Measurements from ENCODE around the gene TMEM273. TPM values are rescaled to one million over a fixed set of nuclear protein-coding genes. Genes with fewer than 3 reads are reported as not detected.

Gene TMEM273, protein sequence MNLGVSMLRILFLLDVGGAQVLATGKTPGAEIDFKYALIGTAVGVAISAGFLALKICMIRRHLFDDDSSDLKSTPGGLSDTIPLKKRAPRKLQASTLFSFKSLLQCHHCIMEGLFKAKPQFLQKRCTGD
- 1 to 10 TPM; 2.0 to 4.0 TPM for total RNA-seq

- DNase-seq (ENCODE audit: low spot score in 2 of 2), result no peak
- no peaks in the 10 kb centered on the region for H3K9me3 Mint-ChIP-seq
- peak within 1 kb of the TSS in 1 of 2 donors; percentile 39 for H3K27ac Mint-ChIP-seq
- peaks cover 0 to 7% of the 10 kb centered on the region in 2 donors for H3K36me3 Mint-ChIP-seq
- peak in 1 of 2 donors; percentile 59 for ATAC-seq
These were observed at the start of gene TMEM273 for GRCh38 chr10:49187950-49188761. TMEM273 (minus strand) TSS chr10:49188391; CDS start chr10:49188336, 55 bp downstream.

DNA sequence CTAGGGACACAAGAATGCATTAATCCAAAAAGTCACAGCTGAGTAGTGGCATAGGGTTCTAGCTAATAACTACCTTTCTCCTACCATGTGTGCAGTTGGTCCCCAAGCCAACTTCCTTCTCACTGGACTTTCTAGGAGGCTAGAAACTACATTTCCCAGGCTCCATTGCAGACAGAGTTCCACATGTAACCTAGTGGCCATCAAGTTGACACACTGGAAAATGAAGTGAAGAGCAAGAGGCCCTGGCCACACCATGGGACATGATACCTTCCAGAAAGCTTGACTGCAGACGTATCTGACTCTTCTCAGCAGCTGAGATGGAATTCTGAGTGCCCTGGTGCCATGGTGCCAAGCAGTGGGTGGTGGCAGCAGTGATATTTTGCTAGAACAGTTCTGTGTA, 49.8 kb upstream of the TMEM273 start:
- no peak for ATAC-seq
- H3K9me3 Mint-ChIP-seq, result no peaks in the 10 kb centered on the region

GRCh38 chr10:49235392-49235791, 47.2 kb upstream of the TMEM273 start:
- no peak overlapping the region for H3K27ac Mint-ChIP-seq
- ATAC-seq (no peak), DNase-seq (ENCODE audit: low spot score in 2 of 2) (no peak)
- H3K36me3 Mint-ChIP-seq, result no peaks in the 10 kb centered on the region
- no peaks in the 10 kb centered on the region for H3K9me3 Mint-ChIP-seq

More for the DNA sequence above, 49.8 kb upstream of the TMEM273 start:
- Mint-ChIP-seq H3K36me3 (no peaks in the 10 kb centered on the region), H3K27ac (no peak overlapping the region)
- no peak for DNase-seq (ENCODE audit: low spot score in 2 of 2)

- H3K36me3 Mint-ChIP-seq, result no peaks in the 10 kb centered on the region
- no peaks in the 10 kb centered on the region for H3K9me3 Mint-ChIP-seq
- DNase-seq (ENCODE audit: low spot score in 2 of 2) (no peak), ATAC-seq (no peak)
- H3K27ac Mint-ChIP-seq, result no peak overlapping the region
These were observed 43.1 kb upstream of the TMEM273 start for GRCh38 chr10:49231086-49231820.

- Mint-ChIP-seq H3K9me3 (no peaks in the 10 kb centered on the region), H3K36me3 (no peaks in the 10 kb centered on the region), H3K27ac (no peak overlapping the region)
- no peak for DNase-seq (ENCODE audit: low spot score in 2 of 2)
- ATAC-seq, result no peak
These were observed 41.8 kb upstream of the TMEM273 start for GRCh38 chr10:49230004-49230403.

GRCh38 chr10:49228677-49229076, 40.5 kb upstream of the TMEM273 start:
- Mint-ChIP-seq H3K27ac (no peak overlapping the region), H3K9me3 (peaks cover 0 to 3% of the 10 kb centered on the region in 2 donors), H3K36me3 (no peaks in the 10 kb centered on the region)
- ATAC-seq (no peak), DNase-seq (ENCODE audit: low spot score in 2 of 2) (no peak)

DNA sequence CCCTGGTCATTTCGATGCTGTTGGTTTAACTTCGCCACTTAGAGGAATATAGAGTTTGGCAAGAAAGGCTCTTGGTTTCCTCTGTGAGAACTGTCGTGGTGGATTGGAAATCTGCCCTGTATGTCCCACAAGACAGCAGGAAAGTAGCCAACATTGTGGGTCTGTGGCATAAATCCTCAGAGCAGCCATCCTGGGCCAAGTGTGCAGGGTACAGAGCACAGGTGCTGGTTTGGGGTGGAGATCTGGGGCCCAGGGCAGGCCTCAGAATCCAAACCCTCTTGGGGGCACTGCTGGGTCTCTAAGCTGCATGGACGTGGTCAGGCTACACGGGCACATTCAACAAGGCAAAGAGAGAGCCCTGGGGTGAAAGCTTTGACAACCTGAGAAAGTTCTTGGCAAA, 39.2 kb upstream of the TMEM273 start:
- ATAC-seq (no peak), DNase-seq (ENCODE audit: low spot score in 2 of 2) (no peak)
- Mint-ChIP-seq H3K27ac (no peak overlapping the region), H3K9me3 (peaks cover 0 to 4% of the 10 kb centered on the region in 2 donors), H3K36me3 (no peaks in the 10 kb centered on the region)

DNA sequence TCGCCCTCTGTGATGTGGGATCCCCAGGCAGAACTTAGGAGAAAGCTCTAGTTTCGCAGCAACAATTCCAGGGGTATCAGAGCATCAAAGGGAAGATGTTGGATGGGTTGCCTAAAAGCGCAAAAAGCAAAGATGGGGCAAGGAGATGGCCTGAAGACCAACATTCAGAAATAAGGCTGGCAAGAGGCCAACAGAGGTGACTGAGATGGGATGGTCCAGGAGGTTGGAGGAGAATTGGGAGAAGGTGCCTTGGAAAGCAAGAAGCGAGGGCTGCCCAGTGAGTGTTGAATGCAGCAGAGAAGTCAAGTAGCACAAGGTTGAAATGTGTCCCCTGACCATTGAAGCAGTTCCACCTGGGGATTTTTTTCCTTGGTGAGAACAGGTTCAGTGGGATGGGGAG, 38.4 kb upstream of the TMEM273 start:
- Mint-ChIP-seq H3K9me3 (peaks cover 0 to 4% of the 10 kb centered on the region in 2 donors), H3K36me3 (no peaks in the 10 kb centered on the region), H3K27ac (no peak overlapping the region)
- ATAC-seq (no peak), DNase-seq (ENCODE audit: low spot score in 2 of 2) (no peak)

- H3K27ac Mint-ChIP-seq, result peak overlapping the region in 1 of 2 donors; percentile 11
- no peaks in the 10 kb centered on the region for H3K36me3 Mint-ChIP-seq
- no peak for DNase-seq (ENCODE audit: low spot score in 2 of 2)
- ATAC-seq, result no peak
- H3K9me3 Mint-ChIP-seq, result peaks cover 0 to 4% of the 10 kb centered on the region in 2 donors
These were observed 37.2 kb upstream of the TMEM273 start for GRCh38 chr10:49225218-49225876.

- H3K27ac Mint-ChIP-seq, result no peak overlapping the region
- no peak for ATAC-seq
- H3K9me3 Mint-ChIP-seq, result peaks cover 0 to 4% of the 10 kb centered on the region in 2 donors
- no peak for DNase-seq (ENCODE audit: low spot score in 2 of 2)
- H3K36me3 Mint-ChIP-seq, result no peaks in the 10 kb centered on the region
These were observed 35.0 kb upstream of the TMEM273 start for GRCh38 chr10:49223205-49223604.

DNA sequence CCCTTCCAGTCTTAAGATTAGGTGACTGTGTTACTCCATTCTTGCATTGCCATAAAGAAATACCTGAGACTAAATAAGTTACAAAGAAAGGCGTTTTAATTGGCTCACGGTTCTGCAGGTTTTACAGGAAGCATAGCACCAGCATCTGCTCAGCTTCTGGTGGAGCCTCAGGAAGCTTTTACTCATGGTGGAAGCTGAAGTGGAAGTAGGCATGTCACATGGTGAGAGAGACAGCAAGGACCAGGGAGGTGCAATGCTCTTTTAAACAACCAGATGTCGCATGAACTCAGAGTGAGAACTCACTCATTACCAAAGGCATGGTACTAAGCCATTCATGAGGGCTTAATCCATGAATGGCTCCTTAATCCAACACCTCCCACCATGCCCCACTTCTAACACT, 34.0 kb upstream of the TMEM273 start:
- no peak overlapping the region for H3K27ac Mint-ChIP-seq
- H3K36me3 Mint-ChIP-seq, result no peaks in the 10 kb centered on the region
- DNase-seq (ENCODE audit: low spot score in 2 of 2) (no peak), ATAC-seq (no peak)
- peaks cover 0 to 7% of the 10 kb centered on the region in 2 donors for H3K9me3 Mint-ChIP-seq

GRCh38 chr10:49220679-49221078, 32.5 kb upstream of the TMEM273 start:
- no peak for DNase-seq (ENCODE audit: low spot score in 2 of 2)
- Mint-ChIP-seq H3K9me3 (peaks cover 0 to 7% of the 10 kb centered on the region in 2 donors), H3K36me3 (no peaks in the 10 kb centered on the region), H3K27ac (no peak overlapping the region)
- ATAC-seq, result no peak

GRCh38 chr10:49220031-49220430, 31.8 kb upstream of the TMEM273 start:
- Mint-ChIP-seq H3K36me3 (no peaks in the 10 kb centered on the region), H3K27ac (no peak overlapping the region), H3K9me3 (peaks cover 0 to 7% of the 10 kb centered on the region in 2 donors)
- ATAC-seq, result no peak
- DNase-seq (ENCODE audit: low spot score in 2 of 2), result no peak

DNA sequence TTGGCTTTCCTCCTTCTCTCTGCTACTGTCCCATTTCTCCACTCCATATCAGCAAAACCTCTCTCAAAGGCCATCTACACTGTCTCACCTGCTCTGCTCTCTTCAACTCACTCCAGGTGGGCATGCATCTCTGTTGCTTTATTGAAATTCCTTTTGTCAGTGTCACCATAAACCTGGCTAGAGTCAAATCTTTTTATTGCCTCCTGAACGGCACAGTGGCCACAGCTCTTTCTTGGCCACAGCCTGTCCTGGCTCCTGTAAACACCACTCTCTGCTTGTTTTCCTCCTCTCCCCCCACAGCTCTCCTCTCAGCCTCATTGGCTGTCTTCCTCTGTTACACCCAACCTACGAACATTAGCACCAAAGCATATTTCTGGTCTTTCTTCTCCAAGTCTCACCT, 31.1 kb upstream of the TMEM273 start:
- H3K9me3 Mint-ChIP-seq, result peaks cover 0 to 7% of the 10 kb centered on the region in 2 donors
- ATAC-seq, result no peak
- no peak for DNase-seq (ENCODE audit: low spot score in 2 of 2)
- no peaks in the 10 kb centered on the region for H3K36me3 Mint-ChIP-seq
- H3K27ac Mint-ChIP-seq, result no peak overlapping the region

DNA sequence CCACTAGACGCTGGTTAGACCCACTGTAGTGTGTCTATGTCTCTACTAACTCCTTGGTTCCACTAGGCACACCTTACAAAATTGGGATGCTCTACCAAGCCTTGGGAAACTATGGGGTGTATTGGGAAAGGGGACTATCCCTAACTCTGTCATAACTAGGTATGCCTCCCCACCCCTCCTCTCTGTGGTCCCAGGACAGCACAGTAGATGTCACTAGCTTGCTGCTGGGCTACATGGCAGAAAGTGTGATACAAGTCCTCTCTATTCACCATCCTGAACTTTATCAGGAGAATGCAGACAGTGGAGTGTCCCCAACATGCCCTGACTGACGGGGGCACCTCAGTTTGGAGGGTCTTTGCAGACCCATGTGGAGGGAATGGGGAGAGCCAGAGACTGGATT, 30.3 kb upstream of the TMEM273 start:
- ATAC-seq, result no peak
- no peaks in the 10 kb centered on the region for H3K36me3 Mint-ChIP-seq
- peaks cover 0 to 3% of the 10 kb centered on the region in 2 donors for H3K9me3 Mint-ChIP-seq
- H3K27ac Mint-ChIP-seq, result no peak overlapping the region
- DNase-seq (ENCODE audit: low spot score in 2 of 2), result no peak

DNA sequence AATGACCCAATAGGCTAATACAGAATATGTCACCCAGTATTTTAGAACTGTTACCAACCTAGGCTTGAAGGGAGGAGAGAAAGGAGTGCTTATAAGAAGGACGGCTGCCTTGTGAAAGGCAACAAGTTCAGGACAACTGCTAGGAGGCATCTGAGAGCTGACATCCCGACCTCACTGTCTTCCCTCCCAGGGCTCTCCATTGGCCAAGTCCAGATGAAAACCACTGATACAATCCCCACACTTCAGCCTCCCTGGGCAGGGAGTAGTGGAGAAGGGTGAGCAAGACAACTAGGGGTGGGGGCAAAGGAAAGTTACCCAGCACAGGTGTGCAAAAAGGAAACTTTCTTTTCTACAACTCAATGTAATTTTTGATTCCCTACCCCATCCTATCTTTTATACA, 29.5 kb upstream of the TMEM273 start:
- no peak for DNase-seq (ENCODE audit: low spot score in 2 of 2)
- ATAC-seq, result no peak
- H3K36me3 Mint-ChIP-seq, result no peaks in the 10 kb centered on the region
- no peak overlapping the region for H3K27ac Mint-ChIP-seq
- H3K9me3 Mint-ChIP-seq, result peaks cover 0 to 3% of the 10 kb centered on the region in 2 donors

DNA sequence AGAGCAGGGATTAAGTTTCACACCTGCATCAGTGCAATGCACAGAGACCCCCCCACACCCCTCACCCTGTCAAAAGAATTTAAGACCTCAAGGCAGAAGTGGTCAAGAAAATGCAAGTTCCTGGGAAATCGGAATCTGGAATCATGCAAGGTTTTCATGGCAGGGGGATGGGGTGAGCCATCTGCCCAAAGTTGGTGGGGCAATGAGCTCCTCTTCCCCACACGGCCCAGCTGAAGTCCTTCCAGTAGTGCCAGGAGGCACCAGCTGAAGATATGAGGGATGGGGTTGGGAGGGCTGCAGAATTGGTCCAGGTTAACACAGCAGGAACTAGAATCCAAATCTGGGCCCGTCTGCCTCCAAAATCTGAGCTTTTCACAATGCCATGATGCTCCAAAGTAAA, 25.0 kb upstream of the TMEM273 start:
- DNase-seq (ENCODE audit: low spot score in 2 of 2), result no peak
- ATAC-seq, result no peak
- Mint-ChIP-seq H3K27ac (no peak overlapping the region), H3K36me3 (no peaks in the 10 kb centered on the region), H3K9me3 (peaks cover 0 to 3% of the 10 kb centered on the region in 2 donors)
